K562 (cell line): ENCODE data around the gene RNASE8. TPM values are rescaled to one million over a fixed set of nuclear protein-coding genes. Genes with fewer than 3 reads are reported as not detected.

Source experiments
- CAMTA2 ChIP-seq: fragments of 250-450 bp; sonication (Bioruptor Pico); conservative IDR thresholded peaks from 2 replicates; pipeline ENCODE4 v1.5.1; 2022
- GATAD2A ChIP-seq: fragments of 450-650 bp; IDR thresholded peaks from 2 replicates; pipeline ENCODE4 v1.6.1; 2017
- NFRKB ChIP-seq: fragments of 450-650 bp; IDR thresholded peaks from 2 replicates; pipeline ENCODE4 v1.6.1; 2016; ENCODE audit warnings: low read depth
- NR2C1 ChIP-seq, 2 experiments: fragments of 450-650 bp; IDR thresholded peaks; 2 replicates each; pipeline ENCODE4 v1.6.1; 2017; ENCODE audit warnings: mild to moderate bottlenecking in 2 of 2, antibody characterized with exemption in 1 of 2, inconsistent platforms in 1 of 2, missing compliant biosample characterization in 1 of 2, missing genetic modification characterization in 1 of 2
- SRSF7 ChIP-seq: fragments of 200-400 bp; formaldehyde crosslinking; optimal IDR thresholded peaks from 2 replicates; pipeline ENCODE3; 2017; ENCODE audit warnings: mild to moderate bottlenecking, low read depth, low read length
- ZBTB17 ChIP-seq: fragments of 450-650 bp; formaldehyde crosslinking; IDR thresholded peaks from 2 replicates; pipeline ENCODE4 v1.4.0; 2020; ENCODE audit warnings: mild to moderate bottlenecking
- ZC3H8 ChIP-seq: fragments of 450-650 bp; IDR thresholded peaks from 2 replicates; pipeline ENCODE4 v1.6.1; 2017
- ZNF551 ChIP-seq: fragments of 250-450 bp; sonication (Bioruptor Pico); IDR thresholded peaks from 2 replicates; pipeline ENCODE4 v1.5.0; 2021; ENCODE audit warnings: mild to moderate bottlenecking, moderate library complexity
- polyA plus RNA-seq, 8 experiments: library from polyadenylated mRNA; depleted of rRNA in 4 of 8; stranded (reverse) in 5 of 8; unstranded in 3 of 8; fragments of >200 nt; fragmentation: Nextera tagmentation in 2 of 8; fragmentation: Illumina TruSeq in 1 of 8; extraction: Ambion mirVana in 2 of 8; extraction: Trizol in 1 of 8; gene quantifications; 2 replicates each; pipeline versions ENCODE4 v1.2.1 to v1.2.3, GENCODE V29; 2011 to 2014; ENCODE audit warnings: inconsistent platforms in 1 of 8, missing spikeins in 1 of 8
- total RNA-seq, 7 experiments: library from RNA; depleted of rRNA in 6 of 7; stranded (reverse); fragments of >200 nt in 6 of 7; fragmentation: Illumina TruSeq in 2 of 7; extraction: Trizol in 2 of 7; gene quantifications; 2 replicates each; pipeline versions ENCODE4 v1.2.1 to v1.2.3, GENCODE V29; 2011 to 2021; ENCODE audit warnings: low replicate concordance in 1 of 7
- TF ChIP-seq, protein P1 (sequence below): fragments of 250-450 bp; sonication (Bioruptor Pico); IDR thresholded peaks from 2 replicates; pipeline ENCODE4 v1.5.0; 2022; ENCODE audit warnings: mild to moderate bottlenecking
- TF ChIP-seq, protein P2 (sequence below): fragments of 250-450 bp; sonication (Bioruptor Pico); IDR thresholded peaks from 2 replicates; pipeline ENCODE4 v1.5.0; 2021
- TF ChIP-seq, protein P3 (sequence below): fragments of 450-650 bp; IDR thresholded peaks from 2 replicates; pipeline ENCODE4 v1.6.1; 2016; ENCODE audit warnings: antibody characterized with exemption
- TF ChIP-seq, protein P4 (sequence below): fragments of 450-650 bp; IDR thresholded peaks from 2 replicates; pipeline ENCODE4 v1.6.1; 2016; ENCODE audit warnings: mild to moderate bottlenecking

The RNASE8 gene
- total and polyA plus RNA-seq, 9 of the 15 experiments (the other 6 are each of a cell fraction or from before 2014, with no cell fraction given): not detected

DNA sequence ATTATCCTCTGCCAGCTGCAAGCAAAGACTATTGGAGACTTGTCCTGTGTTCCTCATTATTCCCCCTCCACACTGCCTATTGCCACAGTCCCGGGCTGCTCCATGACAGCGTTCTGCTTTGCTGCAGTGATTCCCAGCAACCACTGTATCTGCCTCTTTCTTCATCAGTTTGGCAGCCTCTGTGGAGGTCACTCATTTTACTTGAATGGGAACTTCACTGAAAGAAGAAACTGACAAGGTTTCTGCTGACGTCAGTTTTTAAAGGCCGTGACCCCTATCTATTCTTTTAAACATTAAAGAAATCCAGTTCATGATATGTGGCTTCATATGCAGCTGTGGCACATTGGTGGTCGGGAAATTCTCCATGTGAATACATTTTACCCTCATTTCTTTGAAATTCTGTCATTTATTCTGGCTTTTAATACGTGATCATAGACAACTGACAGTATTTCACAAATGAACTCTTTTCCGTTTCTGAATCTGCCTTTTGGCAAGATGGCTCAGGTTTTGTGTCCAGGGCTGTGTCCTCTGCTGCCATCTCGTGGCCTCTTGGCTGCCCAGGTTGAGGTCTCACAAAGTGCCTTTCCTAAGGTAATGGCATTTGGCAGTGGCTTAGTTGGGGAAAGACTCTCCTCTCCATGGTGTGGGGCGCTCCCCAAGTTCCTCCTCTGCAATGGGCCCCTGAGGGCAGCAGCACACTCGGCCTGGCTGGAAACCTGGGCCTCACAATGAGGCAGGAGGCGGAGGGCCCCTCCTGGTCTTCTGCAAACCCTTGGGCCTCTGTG, 49.1 kb downstream of the RNASE8 start (continued):
- TF ChIP-seq, protein P1, sequence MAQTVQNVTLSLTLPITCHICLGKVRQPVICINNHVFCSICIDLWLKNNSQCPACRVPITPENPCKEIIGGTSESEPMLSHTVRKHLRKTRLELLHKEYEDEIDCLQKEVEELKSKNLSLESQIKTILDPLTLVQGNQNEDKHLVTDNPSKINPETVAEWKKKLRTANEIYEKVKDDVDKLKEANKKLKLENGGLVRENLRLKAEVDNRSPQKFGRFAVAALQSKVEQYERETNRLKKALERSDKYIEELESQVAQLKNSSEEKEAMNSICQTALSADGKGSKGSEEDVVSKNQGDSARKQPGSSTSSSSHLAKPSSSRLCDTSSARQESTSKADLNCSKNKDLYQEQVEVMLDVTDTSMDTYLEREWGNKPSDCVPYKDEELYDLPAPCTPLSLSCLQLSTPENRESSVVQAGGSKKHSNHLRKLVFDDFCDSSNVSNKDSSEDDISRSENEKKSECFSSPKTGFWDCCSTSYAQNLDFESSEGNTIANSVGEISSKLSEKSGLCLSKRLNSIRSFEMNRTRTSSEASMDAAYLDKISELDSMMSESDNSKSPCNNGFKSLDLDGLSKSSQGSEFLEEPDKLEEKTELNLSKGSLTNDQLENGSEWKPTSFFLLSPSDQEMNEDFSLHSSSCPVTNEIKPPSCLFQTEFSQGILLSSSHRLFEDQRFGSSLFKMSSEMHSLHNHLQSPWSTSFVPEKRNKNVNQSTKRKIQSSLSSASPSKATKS: no peak
- no peak for TF ChIP-seq ZBTB17 (CRISPR knock-in tag)
- 0 out of 2 replicates have a peak, but pooled peaks have one; percentile 22 for TF ChIP-seq GATAD2A
- no peak for TF ChIP-seq ZC3H8
- no peak for TF ChIP-seq SRSF7
- TF ChIP-seq, protein P2, sequence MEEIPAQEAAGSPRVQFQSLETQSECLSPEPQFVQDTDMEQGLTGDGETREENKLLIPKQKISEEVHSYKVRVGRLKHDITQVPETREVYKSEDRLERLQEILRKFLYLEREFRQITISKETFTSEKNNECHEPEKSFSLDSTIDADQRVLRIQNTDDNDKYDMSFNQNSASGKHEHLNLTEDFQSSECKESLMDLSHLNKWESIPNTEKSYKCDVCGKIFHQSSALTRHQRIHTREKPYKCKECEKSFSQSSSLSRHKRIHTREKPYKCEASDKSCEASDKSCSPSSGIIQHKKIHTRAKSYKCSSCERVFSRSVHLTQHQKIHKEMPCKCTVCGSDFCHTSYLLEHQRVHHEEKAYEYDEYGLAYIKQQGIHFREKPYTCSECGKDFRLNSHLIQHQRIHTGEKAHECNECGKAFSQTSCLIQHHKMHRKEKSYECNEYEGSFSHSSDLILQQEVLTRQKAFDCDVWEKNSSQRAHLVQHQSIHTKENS (CRISPR knock-in tag): no peak
- TF ChIP-seq, protein P3, sequence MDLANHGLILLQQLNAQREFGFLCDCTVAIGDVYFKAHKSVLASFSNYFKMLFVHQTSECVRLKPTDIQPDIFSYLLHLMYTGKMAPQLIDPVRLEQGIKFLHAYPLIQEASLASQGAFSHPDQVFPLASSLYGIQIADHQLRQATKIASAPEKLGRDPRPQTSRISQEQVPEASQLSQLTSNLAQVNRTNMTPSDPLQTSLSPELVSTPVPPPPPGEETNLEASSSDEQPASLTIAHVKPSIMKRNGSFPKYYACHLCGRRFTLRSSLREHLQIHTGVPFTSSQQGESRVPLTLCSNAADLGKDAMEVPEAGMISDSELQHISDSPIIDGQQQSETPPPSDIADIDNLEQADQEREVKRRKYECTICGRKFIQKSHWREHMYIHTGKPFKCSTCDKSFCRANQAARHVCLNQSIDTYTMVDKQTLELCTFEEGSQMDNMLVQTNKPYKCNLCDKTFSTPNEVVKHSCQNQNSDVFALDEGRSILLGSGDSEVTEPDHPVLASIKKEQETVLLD: no peak
- no peak for TF ChIP-seq NR2C1 (IDR thresholded peaks at IDR 0.05)
- peak; percentile 46; the same call in 1 of the 2 replicates for TF ChIP-seq NR2C1 (tag; IDR thresholded peaks at IDR 0.05)
- no peak for TF ChIP-seq CAMTA2 (CRISPR knock-in tag)
- TF ChIP-seq, protein P4, sequence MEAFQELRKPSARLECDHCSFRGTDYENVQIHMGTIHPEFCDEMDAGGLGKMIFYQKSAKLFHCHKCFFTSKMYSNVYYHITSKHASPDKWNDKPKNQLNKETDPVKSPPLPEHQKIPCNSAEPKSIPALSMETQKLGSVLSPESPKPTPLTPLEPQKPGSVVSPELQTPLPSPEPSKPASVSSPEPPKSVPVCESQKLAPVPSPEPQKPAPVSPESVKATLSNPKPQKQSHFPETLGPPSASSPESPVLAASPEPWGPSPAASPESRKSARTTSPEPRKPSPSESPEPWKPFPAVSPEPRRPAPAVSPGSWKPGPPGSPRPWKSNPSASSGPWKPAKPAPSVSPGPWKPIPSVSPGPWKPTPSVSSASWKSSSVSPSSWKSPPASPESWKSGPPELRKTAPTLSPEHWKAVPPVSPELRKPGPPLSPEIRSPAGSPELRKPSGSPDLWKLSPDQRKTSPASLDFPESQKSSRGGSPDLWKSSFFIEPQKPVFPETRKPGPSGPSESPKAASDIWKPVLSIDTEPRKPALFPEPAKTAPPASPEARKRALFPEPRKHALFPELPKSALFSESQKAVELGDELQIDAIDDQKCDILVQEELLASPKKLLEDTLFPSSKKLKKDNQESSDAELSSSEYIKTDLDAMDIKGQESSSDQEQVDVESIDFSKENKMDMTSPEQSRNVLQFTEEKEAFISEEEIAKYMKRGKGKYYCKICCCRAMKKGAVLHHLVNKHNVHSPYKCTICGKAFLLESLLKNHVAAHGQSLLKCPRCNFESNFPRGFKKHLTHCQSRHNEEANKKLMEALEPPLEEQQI: 0 out of 2 replicates have a peak, but pooled peaks have one; percentile 23
- TF ChIP-seq NFRKB: no peak
- TF ChIP-seq ZNF551 (CRISPR knock-in tag): no peak
